NCI-H774 (cell line): ENCODE measurements around the gene TWSG1.
"Not testable (repeated sequence)": the region's sequence is repeated elsewhere in the genome, so short reads cannot be mapped to it uniquely, and the experiment has no call there.

Experiments used
- DNase-seq: peaks from one replicate; lab custom pipeline; 2025; lab: John Stamatoyannopoulos, UW

Gene TWSG1

GRCh38 chr18:9392726-9393125 lies 58.2 kb downstream of the TWSG1 start:
- no peak for DNase-seq

GRCh38 chr18:9394046-9394445 lies 59.5 kb downstream of the TWSG1 start:
- DNase-seq: no peak

GRCh38 chr18:9400197-9400596 lies 65.6 kb downstream of the TWSG1 start:
- no peak for DNase-seq

- no peak for DNase-seq
Observed at GRCh38 chr18:9401176-9401575, 66.6 kb downstream of the TWSG1 start.

- DNase-seq: not testable (repeated sequence)
Observed at GRCh38 chr18:9402358-9403007, 67.9 kb downstream of the TWSG1 start.

- no peak for DNase-seq
Observed at GRCh38 chr18:9403795-9404564, 69.4 kb downstream of the TWSG1 start.

GRCh38 chr18:9404565-9405060 lies 70.0 kb downstream of the TWSG1 start:
- DNase-seq: no peak

GRCh38 chr18:9405130-9405529 lies 70.6 kb downstream of the TWSG1 start:
- DNase-seq: no peak

GRCh38 chr18:9405977-9406376 lies 71.4 kb downstream of the TWSG1 start:
- DNase-seq: no peak

GRCh38 chr18:9410515-9410914 lies 75.9 kb downstream of the TWSG1 start:
- DNase-seq: no peak

- no peak for DNase-seq
Observed at GRCh38 chr18:9413576-9413975, 79.0 kb downstream of the TWSG1 start.

GRCh38 chr18:9416563-9417072 lies 82.0 kb downstream of the TWSG1 start:
- DNase-seq: no peak

- no peak for DNase-seq
Observed at GRCh38 chr18:9417073-9417851, 82.7 kb downstream of the TWSG1 start.

- DNase-seq: no peak
Observed at GRCh38 chr18:9418047-9418690, 83.6 kb downstream of the TWSG1 start.

GRCh38 chr18:9419956-9420631 lies 85.5 kb downstream of the TWSG1 start:
- no peak for DNase-seq

- DNase-seq: no peak
Observed at GRCh38 chr18:9421096-9421900, 86.7 kb downstream of the TWSG1 start.

GRCh38 chr18:9421901-9422327 lies 87.3 kb downstream of the TWSG1 start:
- no peak for DNase-seq

GRCh38 chr18:9422816-9423519 lies 88.4 kb downstream of the TWSG1 start:
- DNase-seq: no peak

- DNase-seq: not testable (repeated sequence)
Observed at GRCh38 chr18:9423648-9424047, 89.1 kb downstream of the TWSG1 start.

GRCh38 chr18:9424235-9424634 lies 89.7 kb downstream of the TWSG1 start:
- DNase-seq: not testable (repeated sequence)
